Left cardiac atrium (tissue), 4 donors: ENCODE measurements around the gene ANKDD1B. TPM values are rescaled to one million over a fixed set of nuclear protein-coding genes. Genes with fewer than 3 reads are reported as not detected.

Source experiments
- ATAC-seq, 2 donors: fragments of 200-7000 bp; cut with Tn5 transposase; one replicate each; pipeline ENCODE4 v1.9.1; 2020; ENCODE audit warnings: mild to moderate bottlenecking in 2 of 2, moderate library complexity in 2 of 2
- DNase-seq: peaks from one replicate; pipeline ENCODE4 v3.0.0-alpha.2; 2020
- intact Hi-C, 2 donors: fragments of 100-400 bp; cut with DNase I; formaldehyde crosslinking; loops; one replicate each; pipeline versions ENCODE4 v1.14.1 to v1.15.1; 2022 to 2023
- total RNA-seq, 2 donors: library from RNA; stranded (reverse); fragmentation: NEBNext Ultra II Directional; extraction: Animal tissue kit (Norgen Biotek cat#: 25700); gene quantifications; one replicate each; pipeline ENCODE4 v1.2.1, GENCODE V29; 2021
- donor health status: DM: no; HTN: yes; CAD: no.
- donor health status: DM: no; HTN: yes; CAD: no; lungs with severe emphysema.
- donor health status: DM: yes; HTN: yes; CAD: no.
- donor health status: Dilated cardiomyopathy.

Gene ANKDD1B
- total RNA-seq, 2 donors from 2014 or later: 0.21 TPM; not detected in 1

GRCh38 chr5:75612901-75613300, 1.6 kb downstream of the ANKDD1B start:
- intact Hi-C loops: no loop called here
- no peak for DNase-seq
- no peak for ATAC-seq

- DNase-seq (no peak), ATAC-seq (no peak)
- intact Hi-C loops: no loop called here
These were observed 2.9 kb downstream of the ANKDD1B start for GRCh38 chr5:75614176-75614575.

- intact Hi-C loops: no loop called here
- no peak for ATAC-seq
- DNase-seq: no peak
These were observed 5.2 kb downstream of the ANKDD1B start for GRCh38 chr5:75616371-75616881.

- peak; percentile 37 to 38 for ATAC-seq
- intact Hi-C loops: no loop called here
- no peak for DNase-seq
These were observed 5.8 kb downstream of the ANKDD1B start for GRCh38 chr5:75616971-75617621.

- DNase-seq: no peak
- ATAC-seq: no peak
- intact Hi-C loops: no loop called here
These were observed 6.6 kb downstream of the ANKDD1B start for GRCh38 chr5:75617736-75618352.

- no peak for ATAC-seq
- DNase-seq: no peak
- intact Hi-C loops: no loop called here
These were observed 9.1 kb downstream of the ANKDD1B start for GRCh38 chr5:75620184-75620959.

- no peak for ATAC-seq
- DNase-seq: no peak
- intact Hi-C loops: no loop called here
These were observed 11.3 kb downstream of the ANKDD1B start for GRCh38 chr5:75622564-75622963.

GRCh38 chr5:75623846-75624245, 12.6 kb downstream of the ANKDD1B start:
- no peak for DNase-seq
- intact Hi-C loops: no loop called here
- no peak for ATAC-seq

GRCh38 chr5:75626959-75627358, 15.7 kb downstream of the ANKDD1B start:
- intact Hi-C loops: no loop called here
- no peak for ATAC-seq
- no peak for DNase-seq

- ATAC-seq (no peak), DNase-seq (no peak)
- intact Hi-C loops: no loop called here
These were observed 16.5 kb downstream of the ANKDD1B start for GRCh38 chr5:75627801-75628200.

GRCh38 chr5:75630875-75631274, 19.6 kb downstream of the ANKDD1B start:
- DNase-seq (no peak), ATAC-seq (no peak)
- intact Hi-C loops: no loop called here

GRCh38 chr5:75632321-75632720, 21.1 kb downstream of the ANKDD1B start:
- no peak for DNase-seq
- ATAC-seq: peak; percentile 47 to 91
- intact Hi-C loops: no loop called here

GRCh38 chr5:75637949-75638348, 26.7 kb downstream of the ANKDD1B start:
- ATAC-seq (no peak), DNase-seq (no peak)
- intact Hi-C loops: no loop called here

- intact Hi-C loops: no loop called here
- DNase-seq (no peak), ATAC-seq (no peak)
These were observed 28.5 kb downstream of the ANKDD1B start for GRCh38 chr5:75639535-75640311.

- no peak for ATAC-seq
These were observed 29.1 kb downstream of the ANKDD1B start for GRCh38 chr5:75640395-75640794.

GRCh38 chr5:75640826-75641225, 29.6 kb downstream of the ANKDD1B start:
- intact Hi-C loops: no loop called here
- ATAC-seq: no peak

More at GRCh38 chr5:75640395-75640794, 29.1 kb downstream of the ANKDD1B start:
- DNase-seq: no peak
- intact Hi-C loops: no loop called here

GRCh38 chr5:75648712-75649111, 37.5 kb downstream of the ANKDD1B start:
- ATAC-seq (no peak), DNase-seq (no peak)
- intact Hi-C loops: no loop called here

More at GRCh38 chr5:75640826-75641225, 29.6 kb downstream of the ANKDD1B start:
- no peak for DNase-seq

GRCh38 chr5:75651575-75652238, 40.5 kb downstream of the ANKDD1B start:
- DNase-seq: no peak
- intact Hi-C loops: no loop called here
- ATAC-seq: no peak

GRCh38 chr5:75653521-75653920, 42.3 kb downstream of the ANKDD1B start:
- intact Hi-C loops: no loop called here
- ATAC-seq (no peak), DNase-seq (no peak)
